Endodermal cell (in vitro differentiated cells): ENCODE measurements around the gene PRELP. TPM values are rescaled to one million over a fixed set of nuclear protein-coding genes. Genes with fewer than 3 reads are reported as not detected.
"Not testable (repeated sequence)": the region's sequence is repeated elsewhere in the genome, so short reads cannot be mapped to it uniquely, and the experiment has no call there.

Source experiments
- DNase-seq: peaks from one replicate; pipeline ENCODE4 v3.0.0-alpha.2; 2017
- H3K27ac ChIP-seq: 2 replicates; pipeline ENCODE4 v1.5.1; 2013; ENCODE audit warnings: mild to moderate bottlenecking, low read depth, low read length, moderate library complexity
- H3K27me3 ChIP-seq: 2 replicates; pipeline ENCODE4 v1.6.1; 2013; ENCODE audit warnings: mild to moderate bottlenecking, low read length, moderate library complexity; ENCODE audit not compliant: insufficient read depth, control insufficient read depth, poor library complexity, severe bottlenecking
- H3K36me3 ChIP-seq: 2 replicates; pipeline ENCODE4 v1.7.0; 2013; ENCODE audit warnings: mild to moderate bottlenecking, low read length, moderate library complexity; ENCODE audit not compliant: control insufficient read depth, insufficient read depth
- H3K4me1 ChIP-seq: one replicate; pipeline ENCODE4 v1.7.0; 2013; ENCODE audit warnings: low read length; ENCODE audit not compliant: control insufficient read depth, insufficient read depth
- H3K4me3 ChIP-seq: 2 replicates; pipeline ENCODE4 v1.5.1; 2013; ENCODE audit warnings: mild to moderate bottlenecking, low read length, moderate library complexity
- H3K9ac ChIP-seq: 2 replicates; pipeline ENCODE4 v1.6.1; 2013; ENCODE audit warnings: mild to moderate bottlenecking, low read length, moderate library complexity; ENCODE audit not compliant: poor library complexity, severe bottlenecking; ENCODE audit errors: extremely low read depth
- H3K9me3 ChIP-seq: 2 replicates; pipeline ENCODE4 v1.6.1; 2013; ENCODE audit warnings: mild to moderate bottlenecking, low read length, moderate library complexity; ENCODE audit not compliant: control insufficient read depth
- H3K27ac Mint-ChIP-seq: 2 replicates; pipeline ENCODE4 v1.8.0; 2020; ENCODE audit warnings: mixed read lengths
- H3K27me3 Mint-ChIP-seq: 2 replicates; pipeline ENCODE4 v1.8.0; 2021; ENCODE audit warnings: mild to moderate bottlenecking, mixed read lengths; ENCODE audit not compliant: insufficient read depth
- H3K36me3 Mint-ChIP-seq: 2 replicates; pipeline ENCODE4 v1.8.0; 2020; ENCODE audit warnings: low read depth, mixed read lengths
- H3K4me1 Mint-ChIP-seq: 2 replicates; pipeline ENCODE4 v1.8.0; 2020; ENCODE audit warnings: mixed read lengths
- H3K4me3 Mint-ChIP-seq: 2 replicates; pipeline ENCODE4 v1.8.0; 2020; ENCODE audit warnings: mild to moderate bottlenecking, moderate library complexity, mixed read lengths
- H3K9me3 Mint-ChIP-seq: 2 replicates; pipeline ENCODE4 v1.8.0; 2020; ENCODE audit warnings: mild to moderate bottlenecking, mixed read lengths
- WGBS, 2 experiments: methylation state at CpG; one replicate each; pipeline versions ENCODE4 v1.1.5 to v1.1.7; 2013; ENCODE audit warnings: missing lambda C conversion rate in 2 of 2, mixed read lengths in 1 of 2; ENCODE audit not compliant: insufficient coverage in 1 of 2, insufficient read length in 1 of 2; 5-methylcytosine and 5-hydroxymethylcytosine counted together
- total RNA-seq, 2 donors: library from RNA; stranded (reverse); fragmentation: NEBNext Ultra II Directional in 1 of 2; extraction: Animal tissue kit (Norgen Biotek cat#: 25700) in 1 of 2; gene quantifications; 2 replicates in 1 of 2; 3 replicates in 1 of 2; pipeline ENCODE4 v1.2.1, GENCODE V29; 2021
- TF ChIP-seq, protein P1 (sequence below): fragments of 200-600 bp; sonication (generic); conservative IDR thresholded peaks from 2 replicates; pipeline ENCODE4 v1.5.0; 2021; ENCODE audit warnings: antibody characterized with exemption, mild to moderate bottlenecking

The PRELP gene
- total RNA-seq, 2 donors from 2014 or later = 0.66 to 3.9 TPM

DNA sequence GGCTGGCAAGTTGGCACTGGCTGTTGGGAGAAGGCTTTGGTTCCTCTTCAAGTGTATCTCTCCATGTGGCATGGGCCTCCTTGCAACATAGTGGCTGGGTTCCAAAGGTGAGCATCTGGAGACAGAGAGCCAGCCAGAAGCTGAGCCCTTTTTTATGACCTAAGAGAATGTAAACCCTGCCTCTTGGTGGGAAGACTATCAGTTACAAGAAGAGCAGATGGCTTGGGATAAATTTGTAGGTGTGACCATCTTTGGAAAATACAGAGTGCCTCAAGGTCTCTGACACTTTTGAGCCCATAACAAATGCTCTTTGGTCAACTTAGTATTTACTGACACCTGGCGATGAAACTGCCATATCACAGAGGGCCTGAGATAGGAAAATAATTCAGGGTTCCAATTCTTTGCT, 31.4 kb upstream of the PRELP start:
- no peak overlapping the region for H3K9ac ChIP-seq
- Mint-ChIP-seq H3K36me3 (peaks cover 3% of the 10 kb centered on the region), H3K9me3 (peaks cover 17% of the 10 kb centered on the region), H3K4me3 (no peak overlapping the region), H3K4me1 (peaks cover 19% of the 10 kb centered on the region), H3K27ac (no peak overlapping the region), H3K27me3 (peaks cover 4% of the 10 kb centered on the region)
- H3K27me3 ChIP-seq = peaks cover 5% of the 10 kb centered on the region
- WGBS, 2 experiments = 82 to 84% methylated on average over 1 of the region's 1 CpG
- H3K9me3 ChIP-seq = peaks cover 14% of the 10 kb centered on the region
- H3K36me3 ChIP-seq = no peaks in the 10 kb centered on the region
- H3K4me1 ChIP-seq = no peaks in the 10 kb centered on the region
- no peak overlapping the region for H3K27ac ChIP-seq
- no peak for DNase-seq
- TF ChIP-seq, protein P1, sequence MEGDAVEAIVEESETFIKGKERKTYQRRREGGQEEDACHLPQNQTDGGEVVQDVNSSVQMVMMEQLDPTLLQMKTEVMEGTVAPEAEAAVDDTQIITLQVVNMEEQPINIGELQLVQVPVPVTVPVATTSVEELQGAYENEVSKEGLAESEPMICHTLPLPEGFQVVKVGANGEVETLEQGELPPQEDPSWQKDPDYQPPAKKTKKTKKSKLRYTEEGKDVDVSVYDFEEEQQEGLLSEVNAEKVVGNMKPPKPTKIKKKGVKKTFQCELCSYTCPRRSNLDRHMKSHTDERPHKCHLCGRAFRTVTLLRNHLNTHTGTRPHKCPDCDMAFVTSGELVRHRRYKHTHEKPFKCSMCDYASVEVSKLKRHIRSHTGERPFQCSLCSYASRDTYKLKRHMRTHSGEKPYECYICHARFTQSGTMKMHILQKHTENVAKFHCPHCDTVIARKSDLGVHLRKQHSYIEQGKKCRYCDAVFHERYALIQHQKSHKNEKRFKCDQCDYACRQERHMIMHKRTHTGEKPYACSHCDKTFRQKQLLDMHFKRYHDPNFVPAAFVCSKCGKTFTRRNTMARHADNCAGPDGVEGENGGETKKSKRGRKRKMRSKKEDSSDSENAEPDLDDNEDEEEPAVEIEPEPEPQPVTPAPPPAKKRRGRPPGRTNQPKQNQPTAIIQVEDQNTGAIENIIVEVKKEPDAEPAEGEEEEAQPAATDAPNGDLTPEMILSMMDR = peak; percentile 22
- H3K4me3 ChIP-seq = no peak overlapping the region

DNA sequence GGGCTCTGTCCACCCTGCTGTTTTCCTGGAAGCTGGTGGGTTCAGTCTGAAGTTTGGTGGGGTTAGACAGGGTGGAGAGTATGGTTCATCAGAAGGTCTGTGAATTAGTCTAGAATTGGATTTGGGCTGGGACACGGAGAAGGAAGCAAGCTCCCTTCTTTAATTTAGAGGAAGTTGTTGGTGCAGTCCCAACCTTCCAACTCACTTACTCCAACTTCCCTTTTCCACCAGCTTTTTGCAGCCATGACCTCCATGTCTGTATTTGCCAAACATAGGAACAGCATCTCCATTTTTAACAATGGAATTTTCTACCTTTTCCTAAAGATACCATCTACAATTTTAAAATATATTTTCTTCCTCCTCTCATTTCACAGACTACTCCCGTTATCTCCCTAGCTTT, 28.5 kb upstream of the PRELP start:
- 100% methylated on average over 2 of the region's 2 CpGs; no CpG with 5 or more reads in 1 of the 2 experiments for WGBS, 2 experiments
- H3K9me3 ChIP-seq = peaks cover 14% of the 10 kb centered on the region
- H3K9me3 Mint-ChIP-seq = peaks cover 17% of the 10 kb centered on the region

DNA sequence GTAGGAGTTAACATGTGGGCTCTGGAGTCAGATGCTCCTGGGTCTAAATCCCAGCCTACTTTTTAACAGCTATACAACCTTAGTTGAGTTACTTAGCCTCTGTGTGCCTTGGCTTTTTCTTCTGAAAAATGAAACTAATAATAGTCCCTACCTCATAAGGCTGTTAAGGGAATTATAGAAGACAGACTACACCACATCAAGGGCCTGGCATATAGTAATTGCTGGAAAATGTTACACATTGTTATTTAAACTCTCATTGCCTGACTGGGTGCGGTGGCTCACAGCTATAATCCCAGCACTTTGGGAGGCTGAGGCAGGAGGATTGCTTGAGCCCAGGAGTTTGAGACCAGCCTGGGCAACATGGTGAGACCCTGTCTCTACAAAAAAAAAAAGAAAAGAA, 28.0 kb upstream of the PRELP start:
- not testable (repeated sequence) for H3K4me1 ChIP-seq, H3K9ac ChIP-seq, DNase-seq, H3K27ac ChIP-seq, H3K27me3 ChIP-seq, H3K4me3 Mint-ChIP-seq, H3K4me3 ChIP-seq, H3K36me3 Mint-ChIP-seq, H3K27me3 Mint-ChIP-seq, H3K36me3 ChIP-seq, H3K27ac Mint-ChIP-seq
- 100% methylated on average over 1 of the region's 1 CpG; no CpG with 5 or more reads in 1 of the 2 experiments for WGBS, 2 experiments
- peaks cover 17% of the 10 kb centered on the region for H3K9me3 Mint-ChIP-seq
- peaks cover 23% of the 10 kb centered on the region for H3K4me1 Mint-ChIP-seq
- peaks cover 14% of the 10 kb centered on the region for H3K9me3 ChIP-seq

More for the DNA sequence above, 28.5 kb upstream of the PRELP start:
- Histone ChIP-seq H3K4me3 (no peak overlapping the region), H3K27ac (no peak overlapping the region), H3K36me3 (no peaks in the 10 kb centered on the region), H3K27me3 (peaks cover 5% of the 10 kb centered on the region), H3K9ac (no peak overlapping the region), H3K4me1 (no peaks in the 10 kb centered on the region)
- Mint-ChIP-seq H3K4me3 (no peak overlapping the region), H3K4me1 (peaks cover 23% of the 10 kb centered on the region), H3K27ac (no peak overlapping the region), H3K27me3 (peaks cover 4% of the 10 kb centered on the region), H3K36me3 (peaks cover 3% of the 10 kb centered on the region)
- TF ChIP-seq, protein P1 = no peak
- DNase-seq = no peak

DNA sequence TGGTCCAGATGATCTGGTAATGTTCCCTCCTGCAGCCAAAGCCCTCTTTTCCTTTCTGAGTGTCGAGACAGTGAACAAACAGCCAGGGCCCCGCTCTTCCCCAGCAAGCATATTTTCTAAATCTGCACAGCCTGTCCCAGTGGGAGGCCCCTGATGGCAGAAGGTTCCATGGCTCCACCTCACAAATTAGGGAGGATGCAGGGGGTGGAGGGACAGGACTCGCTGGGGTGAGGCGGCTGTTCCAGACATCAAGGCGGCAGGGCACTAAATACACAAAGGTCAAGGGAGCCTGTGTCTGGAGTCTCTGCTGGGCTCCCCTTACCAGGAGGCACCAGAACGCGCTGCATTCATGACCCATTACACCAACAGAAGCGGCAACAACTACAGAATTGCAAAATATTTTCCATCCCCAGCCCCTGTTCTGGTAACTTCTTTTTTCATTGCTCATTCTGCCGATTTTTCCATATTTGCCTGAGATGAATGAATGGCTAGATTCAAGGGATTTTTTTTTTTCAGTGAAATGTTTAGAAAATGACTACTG, 27.0 kb upstream of the PRELP start:
- peaks cover 3% of the 10 kb centered on the region for H3K36me3 Mint-ChIP-seq
- H3K27ac Mint-ChIP-seq = peak overlapping the region; percentile 60
- no peak overlapping the region for H3K4me3 ChIP-seq
- peaks cover 30% of the 10 kb centered on the region for H3K4me1 Mint-ChIP-seq
- H3K4me1 ChIP-seq = no peaks in the 10 kb centered on the region
- H3K9me3 ChIP-seq = peaks cover 14% of the 10 kb centered on the region
- H3K9ac ChIP-seq = no peak overlapping the region
- TF ChIP-seq, protein P1 = no peak
- DNase-seq = peak; percentile 67
- H3K27ac ChIP-seq = no peak overlapping the region
- 47 to 70% methylated on average over 2 to 9 of the region's 9 CpGs for WGBS, 2 experiments
- H3K36me3 ChIP-seq = no peaks in the 10 kb centered on the region
- no peak overlapping the region for H3K4me3 Mint-ChIP-seq
- peaks cover 5% of the 10 kb centered on the region for H3K27me3 ChIP-seq
- peaks cover 4% of the 10 kb centered on the region for H3K27me3 Mint-ChIP-seq
- H3K9me3 Mint-ChIP-seq = peaks cover 17% of the 10 kb centered on the region
